A673 (cell line): Measurements from ENCODE around the gene SLC45A1.

Source experiments
- EZH2 ChIP-seq: fragments of 200-600 bp; sonication (generic); IDR thresholded peaks from 2 replicates; pipeline ENCODE4 v1.6.1; 2017; ENCODE audit warnings: borderline replicate concordance, low read depth, mild to moderate bottlenecking, mixed read lengths, antibody characterized with exemption, low read length; ENCODE audit not compliant: poor library complexity, severe bottlenecking
- TF ChIP-seq, protein P1 (sequence below): fragments of 300-800, 200-600 bp; sonication (generic); conservative IDR thresholded peaks from 2 replicates; pipeline ENCODE4 v1.5.1; 2017; ENCODE audit warnings: low read depth, mild to moderate bottlenecking, antibody characterized with exemption, low read length, moderate library complexity, mixed read lengths

DNA sequence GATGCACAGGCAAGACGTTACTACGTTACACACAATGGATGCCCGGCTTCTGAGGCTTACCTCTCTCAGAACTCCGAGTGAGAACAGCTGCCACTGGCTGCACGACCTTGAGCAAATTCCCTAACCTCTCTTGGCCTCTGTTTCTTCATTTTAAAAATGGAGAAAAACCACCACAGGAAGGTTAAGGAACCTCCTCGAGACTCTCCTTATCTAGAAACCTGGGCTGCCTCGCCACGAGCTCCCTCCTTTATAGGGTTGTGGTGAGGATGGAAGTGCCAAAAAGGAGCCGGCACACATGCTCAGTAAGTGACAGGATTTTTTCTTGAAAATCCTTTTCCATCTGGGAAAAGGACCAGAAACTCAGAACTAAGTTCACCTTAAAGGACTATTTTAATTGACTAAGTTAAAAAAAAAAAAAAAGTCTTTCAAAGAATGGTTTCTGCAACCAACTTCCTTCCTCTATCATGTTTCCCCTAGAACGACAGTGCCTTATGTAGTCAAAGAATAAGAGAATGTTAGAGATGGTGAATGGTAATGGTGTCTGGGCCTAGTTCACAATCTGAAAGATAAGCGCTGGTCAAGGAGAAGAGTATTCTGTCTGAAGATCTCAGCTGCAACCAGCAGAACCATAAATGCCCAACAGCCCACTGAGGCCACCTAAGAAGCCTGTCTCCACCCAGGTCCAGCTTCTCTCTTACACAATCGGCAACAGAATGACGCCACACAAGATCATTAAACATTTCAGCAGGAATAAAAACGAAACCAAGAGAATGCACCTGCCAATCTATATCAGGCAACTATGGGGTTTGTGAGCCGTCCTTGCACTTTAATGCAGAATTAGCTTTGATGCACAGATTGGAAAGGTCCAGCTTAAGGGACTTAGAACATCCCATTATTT, 64.9 kb downstream of the SLC45A1 start:
- TF ChIP-seq, protein P1, sequence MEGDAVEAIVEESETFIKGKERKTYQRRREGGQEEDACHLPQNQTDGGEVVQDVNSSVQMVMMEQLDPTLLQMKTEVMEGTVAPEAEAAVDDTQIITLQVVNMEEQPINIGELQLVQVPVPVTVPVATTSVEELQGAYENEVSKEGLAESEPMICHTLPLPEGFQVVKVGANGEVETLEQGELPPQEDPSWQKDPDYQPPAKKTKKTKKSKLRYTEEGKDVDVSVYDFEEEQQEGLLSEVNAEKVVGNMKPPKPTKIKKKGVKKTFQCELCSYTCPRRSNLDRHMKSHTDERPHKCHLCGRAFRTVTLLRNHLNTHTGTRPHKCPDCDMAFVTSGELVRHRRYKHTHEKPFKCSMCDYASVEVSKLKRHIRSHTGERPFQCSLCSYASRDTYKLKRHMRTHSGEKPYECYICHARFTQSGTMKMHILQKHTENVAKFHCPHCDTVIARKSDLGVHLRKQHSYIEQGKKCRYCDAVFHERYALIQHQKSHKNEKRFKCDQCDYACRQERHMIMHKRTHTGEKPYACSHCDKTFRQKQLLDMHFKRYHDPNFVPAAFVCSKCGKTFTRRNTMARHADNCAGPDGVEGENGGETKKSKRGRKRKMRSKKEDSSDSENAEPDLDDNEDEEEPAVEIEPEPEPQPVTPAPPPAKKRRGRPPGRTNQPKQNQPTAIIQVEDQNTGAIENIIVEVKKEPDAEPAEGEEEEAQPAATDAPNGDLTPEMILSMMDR, result no peak
- TF ChIP-seq EZH2, result no peak
